Stimulated activated CD8-positive, alpha-beta memory T cell treated with anti-CD3 and anti-CD28 coated beads, Interleukin-4, amount 100 ng/mL, for 24 hours (primary cell): ENCODE measurements around the gene NHSL2.
"Not testable (repeated sequence)": the region's sequence is repeated elsewhere in the genome, so short reads cannot be mapped to it uniquely, and the experiment has no call there.

Experiments
- DNase-seq: peaks from one replicate; pipeline ENCODE4 v3.0.0-alpha.2; 2020; ENCODE audit warnings: low read depth

NHSL2 gene

DNA sequence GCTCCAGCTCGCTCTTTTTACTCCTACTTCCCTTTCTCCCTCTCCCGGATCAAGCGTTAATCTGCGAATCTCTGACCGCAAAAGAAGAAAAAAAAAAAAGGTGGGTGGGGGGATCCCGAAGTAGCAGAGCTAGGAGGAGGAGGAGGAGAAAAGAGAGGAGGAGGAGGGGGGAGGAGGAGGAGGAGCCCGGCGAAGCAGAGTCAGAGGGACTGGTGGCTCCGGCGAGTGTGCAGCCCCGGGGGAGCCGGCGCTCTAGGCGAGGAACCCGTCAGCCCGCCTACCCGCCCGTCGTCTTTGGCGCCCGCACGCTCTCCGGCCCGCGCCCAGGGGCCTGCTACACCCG, at the start of gene NHSL2:
Gene NHSL2 (plus strand): TSS at position 203 of the 343 bp plus-strand sequence.
- no peak for DNase-seq

DNA sequence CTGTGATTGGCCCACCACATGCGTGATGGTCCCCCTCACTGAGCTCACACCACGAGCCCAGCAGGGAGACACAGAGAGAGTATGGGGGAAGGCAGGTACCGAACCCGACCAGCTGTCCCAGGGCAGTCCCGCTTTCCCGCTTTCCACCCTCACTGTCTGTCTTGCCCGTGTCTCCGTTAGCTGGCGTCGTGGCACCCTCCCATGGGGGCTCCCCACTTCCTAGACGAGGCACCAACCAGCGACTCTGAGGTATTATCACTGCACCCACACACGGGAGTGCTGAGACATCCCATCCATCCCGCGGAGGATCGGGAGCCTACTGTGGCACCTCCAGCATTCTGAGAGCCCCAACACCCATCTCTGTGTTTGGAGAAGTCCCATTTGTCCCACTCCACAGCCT, 43.0 kb upstream of the NHSL2 start:
- DNase-seq, result no peak

DNA sequence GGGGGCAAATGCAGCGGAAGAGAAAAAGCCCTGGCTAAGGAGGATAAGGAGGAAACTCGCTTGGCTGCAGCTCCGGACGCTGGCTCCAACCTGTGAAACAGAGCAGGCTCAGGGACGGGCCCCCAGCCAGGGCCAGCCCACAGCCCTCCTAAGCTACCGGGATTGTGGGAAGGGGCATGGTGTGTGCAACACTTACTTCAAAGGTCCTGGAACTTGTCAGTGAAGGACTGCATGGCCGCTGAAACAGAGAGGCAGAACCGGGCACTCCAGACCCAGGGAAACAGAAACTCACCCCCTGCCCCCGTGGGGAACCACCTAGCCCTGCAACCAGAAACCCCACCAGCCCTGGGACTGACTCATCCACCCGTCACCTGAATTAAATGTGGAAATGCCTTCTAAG, 41.1 kb upstream of the NHSL2 start:
- DNase-seq, result not testable (repeated sequence)

DNA sequence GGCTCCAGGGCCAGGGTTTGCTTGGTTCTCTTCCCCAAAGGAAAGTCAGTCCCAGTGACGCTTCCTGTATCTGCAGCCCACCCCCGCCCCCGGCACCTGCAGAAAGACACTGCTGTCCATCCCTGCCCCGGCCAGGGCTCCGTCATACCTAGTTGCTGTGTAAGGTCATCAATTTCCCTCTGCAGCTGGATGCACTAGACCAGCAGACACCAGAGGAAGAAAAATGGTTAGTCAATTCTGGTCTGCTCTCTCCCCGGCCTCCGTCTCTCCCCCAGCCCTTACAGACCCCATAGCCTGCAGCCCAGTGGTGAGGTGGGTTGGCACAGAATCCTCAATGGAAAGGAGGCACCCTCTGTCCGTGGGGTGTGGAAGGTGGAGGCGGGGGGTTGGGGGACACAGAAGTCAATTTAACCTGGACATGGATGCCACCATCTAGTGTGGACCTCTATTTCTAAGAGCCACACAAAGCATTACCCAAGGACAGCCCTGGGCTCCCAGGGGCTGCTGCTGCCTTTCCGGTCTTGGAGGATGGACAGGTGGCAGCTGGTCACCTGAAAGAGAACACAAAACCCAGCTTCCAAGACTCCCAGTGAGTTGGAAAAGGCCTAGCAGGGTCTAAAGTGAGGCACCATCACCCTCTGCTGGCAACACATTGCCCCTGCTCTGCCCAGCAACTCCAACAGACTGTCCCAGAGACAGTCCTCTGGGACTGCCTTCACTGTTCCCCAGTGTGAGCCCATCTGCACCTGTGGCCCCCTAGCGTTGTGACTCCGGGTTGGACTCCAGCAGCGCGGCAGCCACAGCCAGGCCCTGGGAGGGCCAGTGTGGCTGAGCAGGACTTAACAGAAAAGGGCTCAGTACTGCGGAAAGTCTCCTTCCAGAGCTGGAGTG, 40.2 kb upstream of the NHSL2 start:
- DNase-seq, result no peak

DNA sequence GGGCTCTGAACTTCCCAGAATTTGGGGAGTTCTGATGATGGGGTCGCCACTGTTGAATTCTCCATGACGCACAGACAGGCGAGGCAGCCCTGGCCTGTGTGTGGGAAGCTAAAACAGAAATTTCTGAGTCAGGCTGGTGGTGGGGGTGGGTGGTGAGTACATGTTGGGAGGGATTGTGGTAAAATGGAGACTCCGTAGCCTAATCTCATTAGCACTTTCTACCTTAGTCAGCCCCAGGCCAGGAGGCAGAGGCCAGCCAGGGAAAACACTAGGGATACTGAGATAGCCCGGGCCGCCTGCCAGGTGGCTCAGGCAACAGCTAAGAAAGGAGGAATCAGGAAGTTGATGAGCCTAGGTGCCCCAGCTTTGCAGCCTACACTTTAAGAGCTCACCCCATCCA, 39.3 kb upstream of the NHSL2 start:
- no peak for DNase-seq

DNA sequence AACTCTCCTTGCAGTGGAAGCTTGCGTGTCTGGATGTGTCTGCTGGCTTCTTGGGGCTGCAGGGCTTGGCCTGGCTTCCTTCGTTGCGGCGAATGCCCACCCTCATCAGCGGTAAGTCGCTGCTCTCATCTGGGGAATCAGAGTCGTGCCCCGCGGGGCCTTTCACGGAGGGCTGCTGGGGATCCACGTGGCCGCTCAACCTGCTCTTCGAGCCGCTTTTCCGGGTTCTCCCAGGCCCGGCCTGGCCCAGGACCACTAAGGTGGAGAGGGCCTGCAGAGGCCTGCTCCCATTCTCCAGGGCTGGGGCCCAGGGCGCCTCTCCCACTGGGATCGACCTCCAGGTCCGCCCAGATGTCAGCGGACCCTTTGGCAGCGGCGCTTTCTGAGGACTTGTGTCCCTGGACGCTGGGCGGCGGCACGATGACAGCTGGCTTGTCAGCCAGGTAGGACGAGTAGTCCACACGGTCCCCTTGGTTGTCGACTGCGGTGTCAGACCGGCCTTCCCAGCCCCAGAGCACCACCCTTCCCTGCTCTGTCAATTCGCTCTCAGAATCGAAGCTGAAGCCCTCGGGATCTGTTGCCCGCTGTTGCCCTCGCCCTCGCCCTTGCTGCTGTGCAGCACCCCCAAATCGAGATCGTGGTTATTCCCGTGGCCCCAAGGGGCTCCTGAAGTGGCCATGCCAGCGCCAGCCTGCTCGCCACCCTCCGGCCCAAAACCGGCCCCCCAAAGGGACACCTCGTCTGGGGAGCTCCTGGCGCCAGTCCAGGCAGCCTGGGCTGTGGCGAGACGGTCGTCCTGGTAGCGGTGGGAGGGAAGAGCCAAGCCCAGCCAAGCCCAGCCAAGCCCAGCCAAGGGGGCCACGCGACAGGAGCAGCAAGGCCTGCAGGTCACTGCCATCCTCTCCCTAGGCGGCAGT, 37.8 kb upstream of the NHSL2 start:
- no peak for DNase-seq

DNA sequence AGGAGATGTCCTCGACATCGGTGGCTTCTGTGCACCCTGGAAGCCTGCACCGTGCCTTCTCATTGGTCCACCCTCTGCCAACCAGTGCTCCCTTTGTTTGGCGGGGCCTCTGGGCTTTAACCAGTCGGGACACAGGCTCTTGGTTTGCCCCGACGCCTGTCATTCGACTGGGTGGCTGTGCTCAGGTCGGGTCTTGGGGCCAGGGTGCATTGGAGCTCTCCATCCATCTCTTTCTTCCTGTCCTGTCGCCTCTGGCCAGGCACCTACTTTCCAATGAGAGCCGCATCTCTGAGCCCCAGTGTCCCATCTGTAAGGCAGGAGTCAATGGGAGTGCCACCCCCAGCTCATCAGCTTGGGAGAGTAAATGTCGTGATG, 37.2 kb upstream of the NHSL2 start:
- DNase-seq, result no peak

DNA sequence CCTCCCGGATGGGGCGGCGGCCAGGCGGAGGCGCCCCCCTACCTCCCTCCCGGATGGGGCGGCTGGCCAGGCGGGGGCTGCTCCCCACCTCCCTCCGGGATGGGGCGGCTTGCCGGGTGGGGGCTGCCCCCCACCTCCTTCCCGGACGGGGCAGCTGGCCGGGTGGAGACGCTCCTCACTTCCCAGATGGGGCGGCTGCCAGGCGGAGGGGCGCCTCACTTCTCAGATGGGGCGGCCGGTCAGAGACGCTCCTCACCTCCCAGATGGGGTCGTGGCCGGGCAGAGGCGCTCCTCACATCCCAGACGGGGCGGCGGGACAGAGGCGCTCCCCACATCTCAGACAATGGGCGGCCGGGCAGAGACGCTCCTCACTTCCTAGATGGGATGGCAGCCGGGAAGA, 33.8 kb upstream of the NHSL2 start:
- DNase-seq, result not testable (repeated sequence)

DNA sequence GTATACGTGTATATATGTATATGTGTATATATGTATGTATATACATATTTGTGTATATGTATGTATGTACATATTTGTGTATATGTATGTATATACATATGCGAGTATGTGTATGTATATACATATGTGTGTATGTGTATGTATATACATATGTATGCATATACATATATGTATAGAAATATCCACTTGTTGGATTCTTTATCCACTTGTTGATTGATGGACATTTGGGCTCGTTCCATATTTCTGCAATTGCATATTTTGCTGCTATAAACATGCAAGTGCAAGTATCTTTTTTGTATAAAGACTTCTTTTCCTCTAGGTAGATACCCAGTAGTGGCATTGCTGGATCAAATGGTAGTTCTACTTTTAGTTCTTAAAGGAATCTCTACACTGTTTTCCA, 25.5 kb upstream of the NHSL2 start:
- DNase-seq, result no peak

DNA sequence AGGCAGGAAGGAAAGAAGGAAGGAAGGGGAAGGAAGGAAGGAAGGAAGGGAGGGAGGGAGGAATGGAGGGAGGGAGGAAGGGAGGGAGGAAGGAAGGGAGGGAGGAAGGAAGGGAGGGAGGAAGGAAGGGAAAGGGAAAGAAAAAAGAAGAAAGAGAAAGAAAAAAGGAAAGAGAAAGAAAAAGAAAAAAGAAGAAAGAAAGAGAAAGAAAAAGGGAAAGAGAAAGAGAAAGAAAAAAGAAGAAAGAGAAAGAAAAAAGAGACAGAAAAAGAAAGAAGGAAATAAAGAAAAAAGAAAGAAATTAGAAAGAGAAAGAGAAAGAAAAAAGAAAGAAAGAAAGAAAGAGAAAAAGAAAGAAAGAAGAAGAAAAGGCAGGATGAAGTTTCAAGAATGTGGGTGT, 15.0 kb upstream of the NHSL2 start:
- DNase-seq, result no peak

DNA sequence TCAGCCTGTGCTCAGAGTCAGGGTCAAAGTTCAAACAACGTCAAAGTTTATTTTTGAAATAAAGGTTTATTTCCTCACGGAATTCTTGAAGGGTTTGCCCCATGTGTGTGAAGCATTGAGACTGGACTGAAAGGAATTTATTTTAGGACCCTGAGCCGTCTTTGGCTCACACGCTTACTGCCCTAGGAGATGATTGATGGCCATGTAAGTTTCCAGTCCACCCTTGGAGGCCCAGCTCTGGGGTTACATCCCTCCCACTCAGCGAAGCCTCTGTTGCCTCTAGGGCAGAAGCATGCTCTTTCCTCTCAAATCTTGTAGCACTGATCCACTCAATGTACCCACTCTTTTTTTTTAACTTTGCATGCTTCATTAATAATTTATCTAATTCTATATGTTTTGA, 4.5 kb upstream of the NHSL2 start:
- no peak for DNase-seq

DNA sequence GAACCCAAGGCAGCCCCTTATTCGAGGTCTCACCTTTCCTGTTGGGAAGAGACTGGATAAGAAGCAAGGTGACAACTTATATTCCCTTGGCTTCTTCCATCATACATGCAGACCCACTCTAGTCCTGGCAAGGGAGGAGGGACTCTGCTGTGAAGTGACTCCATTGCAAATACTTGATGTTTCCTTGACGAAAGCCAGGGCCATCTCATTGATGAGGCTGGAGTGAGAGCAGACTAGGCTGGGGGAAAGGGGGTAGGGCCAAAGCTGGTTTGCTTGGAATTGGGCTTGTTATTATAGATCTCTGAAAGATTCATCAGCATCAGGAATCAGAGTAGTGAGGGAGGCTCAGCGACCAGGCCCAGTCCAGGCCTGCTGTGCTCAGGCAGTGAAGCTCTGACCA, 2.3 kb upstream of the NHSL2 start:
- no peak for DNase-seq

DNA sequence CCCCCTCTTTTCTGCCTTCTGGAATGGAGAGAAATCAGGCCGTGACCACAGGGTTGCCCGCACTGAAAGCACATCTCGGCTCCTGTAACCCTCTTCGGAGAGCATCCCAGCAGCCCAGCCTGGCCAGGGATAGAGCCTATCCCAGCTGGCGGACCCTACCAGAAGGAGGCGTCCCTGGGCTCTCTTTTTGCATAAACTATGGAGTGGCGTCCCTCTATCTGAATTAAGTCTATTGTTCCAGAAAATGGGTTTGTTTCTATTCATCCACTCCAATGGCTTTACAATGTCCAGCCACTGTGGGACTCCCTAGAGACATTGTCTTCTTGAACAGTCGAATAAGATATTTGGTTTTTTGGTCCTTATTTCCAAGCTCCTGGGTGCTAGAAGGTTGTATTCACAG, 689 bp upstream of the NHSL2 start:
- no peak for DNase-seq

DNA sequence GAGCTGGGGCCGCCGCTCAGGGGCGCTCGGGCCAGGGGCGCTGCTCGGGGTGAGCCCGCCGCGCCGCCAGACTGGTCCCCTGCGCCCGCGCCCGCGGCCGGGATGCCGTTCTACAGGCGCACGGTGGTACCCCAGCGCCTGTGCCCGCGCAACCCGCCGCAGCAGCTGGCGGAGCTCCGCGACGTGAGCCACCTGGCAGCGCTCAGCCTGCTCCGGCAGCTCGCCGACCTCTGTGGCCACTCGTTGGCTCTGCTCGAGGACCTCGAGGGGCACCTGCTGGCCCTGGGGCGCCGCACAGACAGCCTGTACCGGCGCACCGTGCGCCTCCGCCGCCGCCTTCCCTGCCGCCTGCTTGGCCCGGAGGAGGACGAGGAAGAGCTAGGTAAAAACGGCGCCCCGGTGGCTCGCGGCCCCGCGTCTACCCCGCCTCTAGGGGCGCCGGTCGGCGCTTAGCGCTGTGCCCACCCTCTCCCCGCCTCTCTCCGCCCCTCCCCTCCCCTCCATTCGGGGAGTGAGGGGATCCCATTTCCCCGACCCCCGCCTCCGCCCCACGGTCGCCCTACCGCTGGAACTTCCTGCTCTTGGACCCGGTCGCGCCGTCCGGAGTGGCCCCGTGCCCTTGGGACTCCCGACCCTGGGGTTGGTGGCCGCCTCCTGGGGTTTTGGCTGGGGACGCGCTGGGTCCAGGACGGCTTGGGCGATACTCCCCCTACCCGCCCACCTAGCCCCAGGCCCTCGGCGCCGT, 513 bp downstream of the NHSL2 start:
- peak; percentile 11 for DNase-seq

DNA sequence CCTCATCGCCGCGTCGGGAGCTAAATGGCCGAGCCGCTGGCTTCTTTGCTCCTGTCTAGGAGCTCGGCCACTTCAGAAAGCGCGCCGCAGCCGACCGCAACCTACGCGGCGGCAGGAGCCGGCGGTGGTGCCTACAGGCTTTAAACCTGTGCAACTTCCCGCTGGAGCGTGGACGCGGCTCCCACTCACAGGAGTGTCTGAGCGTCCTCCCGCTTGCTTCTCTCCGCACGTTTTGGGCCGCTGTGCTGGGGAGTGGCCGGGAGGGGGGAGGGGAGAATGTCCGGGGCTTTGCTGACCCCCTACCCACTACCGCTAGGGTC, 1.0 kb downstream of the NHSL2 start:
- no peak for DNase-seq

DNA sequence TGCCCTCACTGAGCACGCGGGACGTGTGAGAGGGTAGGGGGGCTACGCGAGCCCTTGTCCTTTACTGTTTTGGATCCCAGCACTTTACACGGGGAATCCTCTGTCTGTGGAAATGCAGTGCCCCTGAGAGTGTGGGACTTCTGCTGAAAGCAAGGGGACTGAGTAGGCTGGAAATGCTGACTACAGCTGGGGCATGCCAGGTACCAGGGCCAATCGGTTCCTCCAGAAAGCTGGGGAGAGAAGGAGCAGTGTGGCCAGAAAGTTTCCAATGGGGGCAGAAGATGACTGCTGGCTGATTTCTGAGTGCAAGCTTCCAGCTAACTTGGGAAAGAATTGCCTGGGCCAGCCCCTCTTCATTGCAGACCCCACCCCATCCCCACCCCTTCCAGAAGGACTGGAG, 1.5 kb downstream of the NHSL2 start:
- DNase-seq, result no peak

DNA sequence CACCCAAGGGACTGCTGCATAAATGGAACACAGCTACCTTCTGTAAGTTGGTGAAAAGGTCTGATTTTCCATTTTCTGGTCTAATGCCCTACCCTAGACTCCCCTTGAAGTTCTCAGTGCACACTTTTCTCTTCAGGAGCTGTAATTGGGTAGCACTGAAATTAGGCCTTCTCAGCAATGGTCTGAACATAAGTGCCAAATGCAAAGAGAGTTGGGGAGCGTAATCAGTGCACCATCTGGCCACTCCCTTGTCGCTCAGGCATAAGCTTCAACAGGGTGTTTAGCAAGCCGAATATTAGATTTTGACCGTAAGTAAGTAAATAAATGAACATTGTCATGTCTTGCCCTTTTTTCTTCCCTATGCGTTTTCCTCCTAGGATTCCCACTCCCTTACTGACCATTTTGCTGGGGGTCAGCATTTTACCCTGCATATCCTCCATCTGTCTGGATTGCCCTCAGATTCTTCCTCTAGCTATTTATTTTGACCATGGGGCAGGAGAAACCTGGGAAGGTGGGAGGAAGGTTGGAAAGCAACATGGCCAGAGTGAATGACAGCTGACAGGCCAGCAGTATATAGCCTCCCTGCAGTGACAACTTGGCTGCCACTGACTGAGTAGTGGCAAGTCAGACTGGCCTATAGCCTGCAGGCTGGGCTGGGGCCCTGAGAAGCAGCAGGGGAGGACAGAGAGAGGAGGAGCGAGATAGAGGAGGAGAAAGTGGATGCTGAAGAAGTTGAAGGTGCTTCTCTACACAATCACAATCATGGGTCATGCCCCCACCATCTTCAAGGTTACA, 2.7 kb downstream of the NHSL2 start:
- DNase-seq, result no peak

DNA sequence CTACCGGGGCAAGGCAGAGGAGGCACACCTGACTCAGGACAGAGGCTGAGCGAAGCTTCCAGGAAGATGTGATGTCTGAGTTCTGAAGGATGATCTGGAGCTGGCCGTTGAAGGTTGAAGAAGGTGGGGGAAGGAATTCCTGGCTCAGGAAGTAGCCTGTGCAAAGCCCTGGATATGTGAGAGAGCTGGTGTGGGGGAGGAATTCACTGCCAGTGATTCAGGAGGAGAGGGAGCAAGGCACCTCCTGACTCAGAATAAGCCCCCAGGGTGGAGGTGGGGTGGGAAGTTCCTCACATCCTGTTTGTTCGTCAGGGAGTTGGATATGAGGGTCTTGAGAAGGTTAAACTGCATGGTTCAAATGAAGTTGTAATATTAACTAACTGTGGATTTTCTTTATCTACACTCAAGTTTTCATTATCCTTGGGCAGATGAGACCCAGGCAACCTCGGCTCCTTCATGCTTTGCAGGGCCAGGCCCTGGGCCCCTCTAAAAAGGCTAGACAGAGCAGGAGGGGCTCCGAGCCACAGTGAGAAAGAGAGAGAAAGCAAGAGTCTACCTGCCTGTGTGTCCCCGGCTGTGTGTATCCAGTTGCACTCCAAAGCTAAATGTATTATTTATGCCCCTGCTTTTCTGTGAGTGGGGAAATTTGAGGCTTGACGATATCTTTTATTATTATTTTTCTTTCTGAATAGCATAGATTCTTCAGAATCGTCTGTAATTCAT, 7.1 kb downstream of the NHSL2 start:
- DNase-seq, result no peak

DNA sequence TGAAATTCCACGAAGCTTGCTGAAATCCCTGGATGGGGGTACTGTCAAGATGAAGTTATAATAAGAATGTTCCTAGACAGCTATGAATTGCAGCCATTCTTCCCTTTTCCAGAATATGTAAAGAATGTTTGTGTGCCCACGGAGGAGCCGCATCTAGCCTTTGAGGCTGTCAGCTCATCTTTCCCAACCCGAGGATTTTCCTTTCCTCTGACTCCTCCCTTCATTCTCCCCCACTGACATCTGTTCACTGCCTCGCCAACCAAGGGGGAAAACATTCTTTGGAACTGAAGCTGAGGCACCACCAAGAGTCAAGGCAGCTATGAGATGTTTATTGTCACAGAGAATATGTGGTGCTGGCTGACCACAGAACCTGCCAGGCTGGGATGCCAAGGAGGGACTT, 8.8 kb downstream of the NHSL2 start:
- no peak for DNase-seq

DNA sequence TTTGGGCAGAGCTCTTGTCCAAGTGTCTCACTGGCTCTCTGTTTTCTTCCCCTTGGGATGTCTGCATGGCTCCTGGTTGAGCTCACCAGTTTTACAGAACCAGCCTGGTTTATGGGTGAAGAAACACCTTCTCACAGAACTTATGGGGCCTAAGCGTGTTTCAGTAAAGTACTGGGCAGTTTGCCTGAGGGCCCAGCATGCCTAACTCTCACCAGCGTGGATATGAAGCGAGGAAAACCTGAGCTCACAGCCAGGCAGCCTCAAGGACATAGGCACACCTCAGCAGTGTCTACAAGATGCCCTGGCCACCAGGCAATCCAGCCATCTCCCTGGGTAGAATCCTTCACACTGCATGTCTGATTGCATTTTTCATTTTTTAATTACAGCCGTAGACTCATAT, 9.2 kb downstream of the NHSL2 start:
- DNase-seq, result no peak

DNA sequence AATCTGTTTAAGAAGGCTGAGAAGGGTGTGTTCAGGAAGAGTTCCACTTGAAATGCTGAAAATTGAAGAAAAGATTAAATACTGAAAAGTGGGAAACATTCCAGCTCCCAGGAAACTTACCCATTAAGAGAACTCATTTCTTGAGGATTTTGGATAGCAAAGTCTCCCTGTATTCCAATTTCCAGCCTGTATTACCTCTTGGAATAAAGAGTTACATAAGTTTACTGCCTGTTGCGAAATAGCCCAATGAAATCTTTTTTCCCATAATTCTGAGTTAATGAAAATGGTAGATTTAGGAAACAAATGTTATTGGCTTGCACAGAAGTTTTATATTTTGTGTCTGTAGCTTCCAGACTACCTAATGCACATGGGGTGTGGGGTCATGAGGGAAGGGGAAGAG, 12.0 kb downstream of the NHSL2 start:
- no peak for DNase-seq
